ENCODE data around the gene SLC29A3. TPM values are rescaled to one million over a fixed set of nuclear protein-coding genes. Genes with fewer than 3 reads are reported as not detected.

SLC29A3 gene
- polyA plus RNA-seq, 1 experiment, result 7.2 TPM

DNA sequence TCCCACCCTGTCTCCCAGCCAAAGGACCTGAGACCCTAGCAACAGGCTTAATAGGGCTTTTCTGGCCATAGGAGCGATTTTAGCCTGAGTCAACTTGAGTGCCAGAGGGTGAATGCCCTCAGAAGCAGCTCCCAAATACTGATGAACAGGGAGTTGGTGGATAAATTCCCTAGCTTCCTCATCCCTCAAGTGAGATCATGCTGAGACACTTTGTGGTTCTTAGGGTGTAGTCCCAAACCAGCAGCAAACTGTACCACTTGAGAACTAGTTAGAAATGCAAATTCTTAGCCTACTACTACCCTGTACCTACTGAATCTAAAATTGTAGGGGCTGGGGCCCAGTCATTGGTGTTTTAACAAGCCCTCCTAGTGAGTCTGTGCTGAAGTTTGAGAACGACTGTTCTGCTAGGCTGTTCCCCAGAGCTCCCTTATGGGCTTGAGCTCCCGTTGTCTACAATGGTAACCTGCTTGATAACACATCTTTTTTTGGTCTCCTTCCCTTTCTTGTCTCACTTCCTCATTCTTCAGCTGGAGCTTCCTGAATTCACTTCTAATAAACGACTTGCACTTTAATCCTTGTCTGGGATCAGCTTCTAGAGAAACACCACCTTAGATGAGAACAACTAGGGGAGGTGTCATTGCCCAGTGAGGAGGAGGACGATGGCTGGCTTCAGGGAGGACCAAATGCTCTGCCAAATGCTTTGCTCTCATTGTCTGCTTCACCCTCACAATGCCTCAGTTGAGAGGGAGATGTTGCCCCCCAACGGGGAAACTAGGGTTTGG is 59.5 kb downstream of the SLC29A3 start:
- ChIA-PET POLR2A (no interaction called here), CTCF (interaction anchor here (0.9 to 1.8 kb wide), 3 partner anchors 60 to 193 kb away, joined by 3 to 7 read pairs (median 3); partner anchors contain the start of gene SLC29A3)
- DNase-seq (ENCODE audit: low read depth), result no peak
- H3K4me3 ChIP-seq (ENCODE audit: low read depth, low read length), result no peak overlapping the region
- peaks cover 4% of the 10 kb centered on the region for H3K27me3 ChIP-seq (ENCODE audit: control insufficient read depth, insufficient read depth, low read length)
- TF ChIP-seq, protein P1, sequence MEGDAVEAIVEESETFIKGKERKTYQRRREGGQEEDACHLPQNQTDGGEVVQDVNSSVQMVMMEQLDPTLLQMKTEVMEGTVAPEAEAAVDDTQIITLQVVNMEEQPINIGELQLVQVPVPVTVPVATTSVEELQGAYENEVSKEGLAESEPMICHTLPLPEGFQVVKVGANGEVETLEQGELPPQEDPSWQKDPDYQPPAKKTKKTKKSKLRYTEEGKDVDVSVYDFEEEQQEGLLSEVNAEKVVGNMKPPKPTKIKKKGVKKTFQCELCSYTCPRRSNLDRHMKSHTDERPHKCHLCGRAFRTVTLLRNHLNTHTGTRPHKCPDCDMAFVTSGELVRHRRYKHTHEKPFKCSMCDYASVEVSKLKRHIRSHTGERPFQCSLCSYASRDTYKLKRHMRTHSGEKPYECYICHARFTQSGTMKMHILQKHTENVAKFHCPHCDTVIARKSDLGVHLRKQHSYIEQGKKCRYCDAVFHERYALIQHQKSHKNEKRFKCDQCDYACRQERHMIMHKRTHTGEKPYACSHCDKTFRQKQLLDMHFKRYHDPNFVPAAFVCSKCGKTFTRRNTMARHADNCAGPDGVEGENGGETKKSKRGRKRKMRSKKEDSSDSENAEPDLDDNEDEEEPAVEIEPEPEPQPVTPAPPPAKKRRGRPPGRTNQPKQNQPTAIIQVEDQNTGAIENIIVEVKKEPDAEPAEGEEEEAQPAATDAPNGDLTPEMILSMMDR (IDR thresholded peaks at IDR 0.05; ENCODE audit: insufficient read depth, low read depth, low read length), result no peak
- H3K36me3 ChIP-seq (ENCODE audit: control insufficient read depth, insufficient read depth, low read length), result no peaks in the 10 kb centered on the region

DNA sequence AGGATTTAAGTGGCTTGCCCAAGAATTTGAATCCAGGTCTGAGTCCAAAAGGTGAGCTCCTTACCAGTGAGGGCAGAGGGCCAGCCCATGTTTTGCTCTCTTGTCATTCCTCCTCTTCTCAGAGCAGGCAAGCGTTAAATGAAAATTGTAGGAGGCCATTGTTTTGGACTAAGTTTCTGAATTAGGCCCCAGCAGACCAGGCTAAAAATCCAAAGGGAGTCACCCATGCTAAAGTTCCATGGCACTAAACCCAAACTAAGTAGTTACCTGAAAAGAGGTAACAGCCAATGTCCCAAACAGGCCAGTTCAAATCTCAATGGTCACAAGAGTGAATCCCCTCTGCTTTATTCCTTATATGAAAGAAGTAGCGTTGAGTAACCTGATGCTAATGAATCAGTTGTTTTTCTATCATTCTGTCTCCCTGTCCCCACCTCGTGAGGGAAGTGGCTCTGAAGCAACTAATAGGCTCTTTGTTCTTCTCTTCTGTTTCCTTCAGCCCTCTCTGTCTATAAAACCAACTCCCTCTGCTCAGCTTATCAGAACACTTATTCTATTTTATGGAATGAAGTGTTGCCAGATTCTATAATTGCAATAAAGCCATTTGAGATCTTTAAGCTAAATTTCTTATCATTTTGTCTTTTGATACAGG is 60.2 kb downstream of the SLC29A3 start:
- TF ChIP-seq, protein P1 (IDR thresholded peaks at IDR 0.05; ENCODE audit: insufficient read depth, low read depth, low read length), result no peak
- no peak for DNase-seq (ENCODE audit: low read depth)
- Histone ChIP-seq H3K27me3 (ENCODE audit: control insufficient read depth, insufficient read depth, low read length) (peaks cover 4% of the 10 kb centered on the region), H3K36me3 (ENCODE audit: control insufficient read depth, insufficient read depth, low read length) (no peaks in the 10 kb centered on the region), H3K4me3 (ENCODE audit: low read depth, low read length) (no peak overlapping the region)
- ChIA-PET CTCF (interaction anchor here (0.9 to 1.8 kb wide), 3 partner anchors 61 to 192 kb away, joined by 3 to 7 read pairs (median 5); partner anchors contain the start of gene SLC29A3), POLR2A (no interaction called here)

DNA sequence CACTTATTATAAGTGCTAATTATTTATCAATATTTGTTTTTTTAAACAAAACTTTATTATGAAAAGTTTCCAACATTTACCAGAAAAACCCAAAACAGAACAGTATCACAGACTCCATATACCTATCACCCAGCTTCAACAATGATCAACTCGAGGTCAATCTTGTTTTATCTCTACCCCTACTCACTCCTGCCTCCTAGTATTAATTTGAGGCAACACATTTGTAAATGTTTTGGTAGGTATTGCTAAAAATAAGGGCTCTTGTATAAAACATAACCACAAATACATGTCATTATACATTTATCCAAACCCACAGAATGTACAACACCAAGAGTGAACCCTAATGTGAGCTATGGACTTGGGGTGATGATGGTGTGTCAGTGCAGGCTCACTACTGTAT is 61.8 kb downstream of the SLC29A3 start:
- no peak overlapping the region for H3K4me3 ChIP-seq (ENCODE audit: low read depth, low read length)
- DNase-seq (ENCODE audit: low read depth), result no peak
- peaks cover 6% of the 10 kb centered on the region for H3K27me3 ChIP-seq (ENCODE audit: control insufficient read depth, insufficient read depth, low read length)
- TF ChIP-seq, protein P1 (IDR thresholded peaks at IDR 0.05; ENCODE audit: insufficient read depth, low read depth, low read length), result no peak
- ChIA-PET CTCF (interaction anchor here (0.7 to 4.6 kb wide), 11 partner anchors 9 to 516 kb away, joined by 3 to 38 read pairs (median 4); partner anchors contain the start of genes CDH23 and SLC29A3), POLR2A (no interaction called here)
- no peaks in the 10 kb centered on the region for H3K36me3 ChIP-seq (ENCODE audit: control insufficient read depth, insufficient read depth, low read length)

DNA sequence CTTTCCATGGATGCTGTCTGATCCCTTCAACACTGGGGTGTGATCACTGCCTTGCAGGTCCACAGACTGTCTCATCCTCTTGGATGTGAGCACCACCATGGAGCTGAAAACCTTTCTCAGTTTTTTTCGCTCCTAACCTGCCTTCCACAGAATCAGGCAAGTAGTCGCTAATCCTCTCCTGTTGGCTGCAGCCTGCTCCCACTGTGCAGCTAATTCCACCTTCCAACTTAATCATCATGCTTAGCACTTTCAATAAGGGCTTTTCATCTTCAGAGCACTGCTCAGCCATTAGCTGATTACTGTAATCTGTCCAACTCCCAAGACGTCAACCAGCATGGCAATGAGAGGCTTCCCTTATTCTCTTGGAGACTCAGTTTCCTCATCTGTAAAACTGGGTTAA is 62.6 kb downstream of the SLC29A3 start:
- Histone ChIP-seq H3K4me3 (ENCODE audit: low read depth, low read length) (no peak overlapping the region), H3K27me3 (ENCODE audit: control insufficient read depth, insufficient read depth, low read length) (peaks cover 8% of the 10 kb centered on the region), H3K36me3 (ENCODE audit: control insufficient read depth, insufficient read depth, low read length) (no peaks in the 10 kb centered on the region)
- TF ChIP-seq, protein P1 (IDR thresholded peaks at IDR 0.05; ENCODE audit: insufficient read depth, low read depth, low read length), result no peak
- no peak for DNase-seq (ENCODE audit: low read depth)
- POLR2A ChIA-PET, result no interaction called here
- CTCF ChIA-PET, result interaction anchor here (0.7 to 4.6 kb wide), 10 partner anchors 10 to 515 kb away, joined by 3 to 38 read pairs (median 4); partner anchors contain the start of genes CDH23 and SLC29A3

DNA sequence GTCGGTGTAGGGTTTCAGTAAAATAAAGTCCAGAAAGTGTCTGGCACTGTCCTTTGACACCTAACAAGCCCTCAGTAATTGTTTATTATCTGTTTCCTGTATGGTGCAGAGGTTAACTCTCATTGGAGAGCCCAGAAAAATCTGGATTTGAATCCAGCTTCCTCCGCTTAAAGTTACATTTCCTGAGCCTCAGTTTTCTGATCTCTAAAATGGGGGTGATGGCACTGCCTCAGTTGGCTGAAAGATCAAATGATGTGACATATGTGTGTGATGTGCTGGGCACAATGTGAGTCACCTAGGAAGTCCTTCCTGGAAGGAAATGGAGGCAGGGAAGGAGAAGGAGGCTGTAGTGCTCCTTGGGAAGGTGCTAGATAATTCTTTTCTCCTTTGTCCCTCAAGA is 63.0 kb downstream of the SLC29A3 start:
- TF ChIP-seq, protein P1 (IDR thresholded peaks at IDR 0.05; ENCODE audit: insufficient read depth, low read depth, low read length), result no peak

More for the DNA sequence above, 63.0 kb downstream of the SLC29A3 start:
- DNase-seq (ENCODE audit: low read depth), result no peak
- Histone ChIP-seq H3K4me3 (ENCODE audit: low read depth, low read length) (no peak overlapping the region), H3K36me3 (ENCODE audit: control insufficient read depth, insufficient read depth, low read length) (no peaks in the 10 kb centered on the region), H3K27me3 (ENCODE audit: control insufficient read depth, insufficient read depth, low read length) (peaks cover 8% of the 10 kb centered on the region)
- CTCF ChIA-PET, result interaction anchor here (1.0 to 4.6 kb wide), 9 partner anchors 10 to 429 kb away, joined by 3 to 38 read pairs (median 5); partner anchors contain the start of genes CDH23 and SLC29A3
- POLR2A ChIA-PET, result no interaction called here
